Activated CD8-positive, alpha-beta T cell treated with anti-CD3 and anti-CD28 coated beads for 36 hours (primary cell): ENCODE measurements around the gene SLC34A1. TPM values are rescaled to one million over a fixed set of nuclear protein-coding genes. Genes with fewer than 3 reads are reported as not detected.

Experiments used
- ATAC-seq: fragments of 200-7000 bp; cut with Tn5 transposase; one replicate; pipeline ENCODE4 v1.10.0; 2021; ENCODE audit warnings: mild to moderate bottlenecking, moderate library complexity
- CTCF ChIA-PET: fragments of 350-600 bp; sonication (Branson Sonifier 250); formaldehyde crosslinking; loops from one replicate; lab custom pipeline; 2021; ENCODE audit warnings: antibody characterized with exemption; lab: Charles Lee
- POLR2A ChIA-PET: fragments of 350-600 bp; sonication (Branson Sonifier 250); formaldehyde crosslinking; loops from one replicate; lab custom pipeline; 2021; ENCODE audit warnings: antibody characterized with exemption; lab: Charles Lee
- DNase-seq: peaks from one replicate; pipeline ENCODE4 v3.0.0-alpha.2; 2020
- H3K27ac Mint-ChIP-seq: one replicate; pipeline ENCODE4 v1.8.0; 2021; ENCODE audit warnings: mild to moderate bottlenecking, mixed read lengths
- H3K27me3 Mint-ChIP-seq: one replicate; pipeline ENCODE4 v1.8.0; 2021; ENCODE audit warnings: mixed read lengths
- H3K36me3 Mint-ChIP-seq: one replicate; pipeline ENCODE4 v1.8.0; 2021; ENCODE audit warnings: low read depth, mixed read lengths
- H3K4me1 Mint-ChIP-seq: one replicate; pipeline ENCODE4 v1.8.0; 2021; ENCODE audit warnings: low read depth, mixed read lengths
- H3K4me3 Mint-ChIP-seq: one replicate; pipeline ENCODE4 v1.8.0; 2021; ENCODE audit warnings: mild to moderate bottlenecking, moderate library complexity, mixed read lengths
- H3K9me3 Mint-ChIP-seq: one replicate; pipeline ENCODE4 v1.8.0; 2021; ENCODE audit warnings: mixed read lengths
- intact Hi-C: fragments of 100-400 bp; cut with micrococcal nuclease; formaldehyde crosslinking; loops from one replicate; pipeline ENCODE4 v1.10.0; 2022
- total RNA-seq, 2 experiments: library from RNA; stranded (reverse); gene quantifications; one replicate each; pipeline ENCODE4 v1.2.3, GENCODE V29; 2021
- TF ChIP-seq, protein P1 (sequence below): fragments of 200-600 bp; IDR thresholded peaks from one replicate; pipeline ENCODE4 v1.8.0; 2022; ENCODE audit warnings: antibody characterized with exemption, mild to moderate bottlenecking

Gene SLC34A1
- under 1 TPM; 0.29 to 0.43 TPM for total RNA-seq

- peaks cover 34% of the 10 kb centered on the region for H3K4me1 Mint-ChIP-seq
- CTCF ChIA-PET: interaction anchor here (0.9 to 5.0 kb wide), 7 partner anchors 10 to 117 kb away, joined by 3 to 21 read pairs (median 5); no protein-coding TSS in a partner anchor
- intact Hi-C loops: no loop called here
- no peaks in the 10 kb centered on the region for H3K27me3 Mint-ChIP-seq
- H3K9me3 Mint-ChIP-seq: no peaks in the 10 kb centered on the region
- POLR2A ChIA-PET: interaction anchor here (1.0 kb wide), 1 partner anchor 94 kb away, joined by 3 read pairs; no protein-coding TSS in a partner anchor
- no peaks in the 10 kb centered on the region for H3K36me3 Mint-ChIP-seq
- TF ChIP-seq, protein P1, sequence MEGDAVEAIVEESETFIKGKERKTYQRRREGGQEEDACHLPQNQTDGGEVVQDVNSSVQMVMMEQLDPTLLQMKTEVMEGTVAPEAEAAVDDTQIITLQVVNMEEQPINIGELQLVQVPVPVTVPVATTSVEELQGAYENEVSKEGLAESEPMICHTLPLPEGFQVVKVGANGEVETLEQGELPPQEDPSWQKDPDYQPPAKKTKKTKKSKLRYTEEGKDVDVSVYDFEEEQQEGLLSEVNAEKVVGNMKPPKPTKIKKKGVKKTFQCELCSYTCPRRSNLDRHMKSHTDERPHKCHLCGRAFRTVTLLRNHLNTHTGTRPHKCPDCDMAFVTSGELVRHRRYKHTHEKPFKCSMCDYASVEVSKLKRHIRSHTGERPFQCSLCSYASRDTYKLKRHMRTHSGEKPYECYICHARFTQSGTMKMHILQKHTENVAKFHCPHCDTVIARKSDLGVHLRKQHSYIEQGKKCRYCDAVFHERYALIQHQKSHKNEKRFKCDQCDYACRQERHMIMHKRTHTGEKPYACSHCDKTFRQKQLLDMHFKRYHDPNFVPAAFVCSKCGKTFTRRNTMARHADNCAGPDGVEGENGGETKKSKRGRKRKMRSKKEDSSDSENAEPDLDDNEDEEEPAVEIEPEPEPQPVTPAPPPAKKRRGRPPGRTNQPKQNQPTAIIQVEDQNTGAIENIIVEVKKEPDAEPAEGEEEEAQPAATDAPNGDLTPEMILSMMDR: no peak
- no peak within 1 kb of the TSS for H3K4me3 Mint-ChIP-seq
- no peak for DNase-seq
- no peak within 1 kb of the TSS for H3K27ac Mint-ChIP-seq
- ATAC-seq: no peak
Observed at GRCh38 chr5:177384134-177384533, at the start of gene SLC34A1. SLC34A1 (plus strand) TSS chr5:177384434; CDS start chr5:177385742, 1,308 bp downstream.

DNA sequence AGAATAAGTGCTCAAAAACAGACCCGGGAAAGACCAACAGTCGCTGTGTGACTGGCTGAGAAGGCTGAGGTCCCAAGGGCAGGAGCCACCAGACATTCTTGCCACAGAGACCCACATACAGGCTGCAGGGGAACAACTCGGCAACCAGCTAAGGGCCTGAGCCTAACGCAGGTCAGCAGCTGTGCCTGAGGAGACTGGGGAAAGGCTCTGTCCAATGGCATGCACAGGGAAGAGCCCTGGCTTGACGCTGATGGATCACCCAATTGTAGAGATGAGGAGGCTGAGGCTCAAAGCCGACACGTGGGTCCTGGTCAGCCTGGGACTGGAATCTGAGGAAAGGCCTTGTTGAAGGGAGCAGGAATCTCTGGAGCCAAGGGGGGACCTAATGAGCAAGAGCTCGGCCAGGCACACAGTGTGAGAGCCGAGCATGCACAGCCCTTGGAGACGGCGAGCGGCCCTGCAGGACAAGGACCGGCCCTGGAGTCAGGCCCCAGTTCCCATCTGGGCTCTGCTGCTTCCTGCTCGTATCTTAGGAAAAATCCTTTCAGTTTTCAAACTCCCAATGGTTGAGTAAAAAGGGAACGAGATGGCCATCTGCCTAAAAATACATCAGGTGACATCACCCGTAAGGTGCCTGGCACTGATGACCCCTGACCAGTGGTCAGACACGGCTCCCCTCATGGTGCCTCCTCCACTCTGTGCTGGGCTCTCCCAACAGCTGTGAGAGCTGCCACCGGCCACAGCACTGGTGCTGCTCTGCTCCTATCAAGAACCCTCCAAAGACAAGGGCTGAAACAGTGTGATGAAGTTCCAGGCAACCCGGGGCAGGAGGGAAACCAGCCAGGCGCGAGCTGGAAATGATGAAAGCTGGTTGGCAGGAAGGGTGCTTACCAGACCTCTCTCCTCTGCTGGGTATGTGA is 49.2 kb upstream of the SLC34A1 start:
- DNase-seq (no peak), ATAC-seq (no peak)
- no peaks in the 10 kb centered on the region for H3K9me3 Mint-ChIP-seq
- no peak overlapping the region for H3K27ac Mint-ChIP-seq
- TF ChIP-seq, protein P1: no peak
- POLR2A ChIA-PET: interaction anchor here (0.9 to 2.0 kb wide), 4 partner anchors 16 to 143 kb away, joined by 3 to 6 read pairs (median 4); partner anchors contain the start of gene MXD3
- CTCF ChIA-PET: interaction anchor here (1.0 to 7.1 kb wide), 7 partner anchors 11 to 120 kb away, joined by 3 to 41 read pairs (median 6); partner anchors contain the start of gene MXD3
- no peak overlapping the region for H3K4me3 Mint-ChIP-seq
- H3K4me1 Mint-ChIP-seq: peaks cover 11% of the 10 kb centered on the region
- H3K36me3 Mint-ChIP-seq: peaks cover 36% of the 10 kb centered on the region
- H3K27me3 Mint-ChIP-seq: no peaks in the 10 kb centered on the region
- intact Hi-C loops: no loop called here

DNA sequence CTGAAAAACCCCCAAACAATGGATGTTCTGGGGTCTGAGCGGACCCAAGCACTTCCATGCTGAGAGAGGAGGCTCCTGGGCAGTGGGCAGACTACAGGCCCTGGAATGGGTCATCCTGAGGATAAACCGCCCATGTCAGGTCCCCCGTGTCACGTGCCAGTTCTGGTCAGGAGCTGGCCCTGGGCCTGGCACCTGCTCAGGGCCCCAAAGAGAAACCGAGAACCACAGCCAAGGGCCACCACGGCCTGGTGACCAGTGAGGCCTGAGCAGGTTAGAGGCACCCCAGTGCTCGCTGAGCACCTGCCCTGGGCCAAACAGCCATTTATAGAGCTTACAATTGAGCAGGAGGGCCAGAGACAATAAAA is 48.6 kb upstream of the SLC34A1 start:
- Mint-ChIP-seq H3K9me3 (no peaks in the 10 kb centered on the region), H3K4me3 (no peak overlapping the region), H3K36me3 (peaks cover 36% of the 10 kb centered on the region), H3K27me3 (no peaks in the 10 kb centered on the region), H3K27ac (no peak overlapping the region), H3K4me1 (peaks cover 12% of the 10 kb centered on the region)
- DNase-seq (no peak), ATAC-seq (no peak)
- POLR2A ChIA-PET: interaction anchor here (0.9 to 1.5 kb wide), 3 partner anchors 16 to 24 kb away, joined by 3 to 4 read pairs (median 3); partner anchors contain the start of gene MXD3
- TF ChIP-seq, protein P1: no peak
- CTCF ChIA-PET: interaction anchor here (1.0 to 7.1 kb wide), 9 partner anchors 11 to 119 kb away, joined by 4 to 41 read pairs (median 5); partner anchors contain the start of genes MXD3 and RGS14
- intact Hi-C loops: no loop called here

DNA sequence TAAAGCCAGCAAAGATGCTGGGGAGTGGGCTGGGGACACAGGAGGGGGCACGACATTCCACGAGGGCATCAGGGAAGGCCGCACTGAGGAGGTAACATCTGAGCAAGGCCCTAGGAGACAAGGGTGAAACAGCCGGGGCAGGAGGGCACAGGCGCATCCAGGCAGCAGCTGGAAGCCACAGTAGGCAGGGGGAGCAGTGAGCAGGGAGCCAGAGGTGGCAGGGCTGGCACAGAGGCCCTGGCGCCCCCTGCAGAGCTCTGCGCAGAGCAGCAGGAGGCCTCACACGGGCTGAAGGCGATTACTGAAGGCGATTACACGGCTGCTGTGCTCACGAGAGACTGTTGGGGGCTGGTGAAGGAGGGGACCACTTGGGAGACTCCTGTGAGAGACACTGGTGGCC is 48.1 kb upstream of the SLC34A1 start:
- ATAC-seq: peak; percentile 92
- TF ChIP-seq, protein P1: peak; percentile 64
- H3K27ac Mint-ChIP-seq: peak overlapping the region; percentile 24
- POLR2A ChIA-PET: interaction anchor here (0.5 to 1.5 kb wide), 4 partner anchors 16 to 83 kb away, joined by 3 to 4 read pairs (median 3); partner anchors contain the start of gene MXD3
- no peaks in the 10 kb centered on the region for H3K27me3 Mint-ChIP-seq
- peak; percentile 62 for DNase-seq
- intact Hi-C loops: no loop called here
- H3K36me3 Mint-ChIP-seq: peaks cover 36% of the 10 kb centered on the region
- H3K4me3 Mint-ChIP-seq: no peak overlapping the region
- no peaks in the 10 kb centered on the region for H3K9me3 Mint-ChIP-seq
- CTCF ChIA-PET: interaction anchor here (0.9 to 7.1 kb wide), 10 partner anchors 10 to 119 kb away, joined by 3 to 41 read pairs (median 4); partner anchors contain the start of genes MXD3 and RGS14
- peaks cover 12% of the 10 kb centered on the region for H3K4me1 Mint-ChIP-seq
